Tibial artery (tissue), 4 donors: ENCODE data around the gene ST8SIA5.

Experiments used
- DNase-seq, 2 donors: peaks; one replicate each; pipeline ENCODE4 v3.0.0-alpha.2; 2019
- H3K27ac ChIP-seq, 2 donors: fragments of 200-600 bp; sonication (generic) in 1 of 2; 1 replicate in 1 of 2; 2 replicates in 1 of 2; pipeline ENCODE4 v1.5.1; 2018 to 2019; ENCODE audit warnings: mild to moderate bottlenecking in 1 of 2
- H3K27me3 ChIP-seq, 2 donors: fragments of 200-600 bp; sonication (generic) in 1 of 2; one replicate each; pipeline versions ENCODE4 v1.5.1 to v1.6.0; 2016 to 2019
- H3K36me3 ChIP-seq, 3 donors: fragments of 200-600 bp; sonication (generic) in 2 of 3; one replicate each; pipeline ENCODE4 v1.5.1; 2016 to 2019; ENCODE audit warnings: mild to moderate bottlenecking in 2 of 3
- H3K4me1 ChIP-seq, 4 donors: fragments of 200-600 bp; sonication (generic) in 2 of 4; 1 replicate in 3 of 4; 2 replicates in 1 of 4; pipeline ENCODE4 v1.5.1; 2016 to 2019
- H3K4me3 ChIP-seq, 2 donors: fragments of 200-600 bp; sonication (generic) in 1 of 2; 1 replicate in 1 of 2; 2 replicates in 1 of 2; pipeline ENCODE4 v1.5.1; 2018 to 2019; ENCODE audit warnings: mild to moderate bottlenecking in 2 of 2
- H3K9me3 ChIP-seq, 3 donors: fragments of 200-600 bp; sonication (generic) in 1 of 3; one replicate each; pipeline ENCODE4 v1.5.1; 2016 to 2019
- CTCF ChIP-seq, 2 experiments: fragments of 200-600 bp in 1 of 2; fragments of 450-650 bp in 1 of 2; IDR thresholded peaks; one replicate each; pipeline ENCODE4 v1.5.1; 2017 to 2019; ENCODE audit warnings: antibody characterized with exemption in 2 of 2, mild to moderate bottlenecking in 1 of 2, moderate library complexity in 1 of 2
- intact Hi-C: fragments of 100-400 bp; cut with DNase I; formaldehyde crosslinking; loops from one replicate; pipeline ENCODE4 v1.15.0; 2023; ENCODE audit warnings: low total_unique reads

Gene ST8SIA5

GRCh38 chr18:46619559-46619958, 137.3 kb downstream of the ST8SIA5 start:
- no peak for DNase-seq
- Histone ChIP-seq H3K4me3 (no peak overlapping the region), H3K27ac (no peak overlapping the region), H3K36me3 (no peaks in the 10 kb centered on the region), H3K4me1 (peaks cover 0 to 7% (median 3%) of the 10 kb centered on the region in 4 donors), H3K9me3 (no peaks in the 10 kb centered on the region), H3K27me3 (peaks cover 0 to 2% of the 10 kb centered on the region in 2 donors)
- no peak for TF ChIP-seq CTCF (IDR thresholded peaks at IDR 0.05)
- intact Hi-C loops, result no loop called here
